Measurements from ENCODE around the gene MYRIP.

Gene MYRIP

DNA sequence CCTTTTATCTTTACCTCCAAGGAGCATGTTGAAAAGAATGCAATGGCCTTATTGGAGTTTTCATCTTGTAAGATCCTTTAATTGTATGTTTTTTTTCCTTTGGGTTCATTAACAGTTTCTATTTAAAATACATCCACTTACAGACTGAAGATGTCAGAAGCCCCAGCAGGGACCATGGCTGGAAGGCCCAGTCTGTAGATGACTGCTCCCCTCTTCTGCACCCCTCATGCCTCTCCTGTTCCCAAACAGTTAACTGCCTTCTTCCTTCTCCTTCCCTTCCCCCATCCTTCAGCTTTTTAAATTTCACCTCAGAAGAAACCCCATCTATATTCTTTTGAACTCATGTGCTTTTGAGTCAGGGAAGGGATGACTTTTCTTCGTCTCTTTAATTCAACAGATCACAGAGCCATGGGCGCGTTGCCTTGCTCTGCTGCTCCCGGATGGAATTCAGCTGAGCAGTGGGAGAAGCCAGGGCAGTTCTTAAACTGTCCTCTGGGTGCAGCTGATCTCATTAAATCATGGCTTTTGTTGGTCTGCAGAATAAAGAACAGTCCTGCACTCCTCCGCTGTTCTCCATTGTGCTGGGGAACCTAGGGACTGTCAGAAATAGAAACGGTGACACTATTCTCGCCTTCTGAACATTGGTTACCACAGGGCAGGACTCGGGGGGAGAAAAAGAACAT, 428.6 kb downstream of the MYRIP start:
- H3K27ac ChIP-seq, result no peak overlapping the region
- TF ChIP-seq, protein P1, sequence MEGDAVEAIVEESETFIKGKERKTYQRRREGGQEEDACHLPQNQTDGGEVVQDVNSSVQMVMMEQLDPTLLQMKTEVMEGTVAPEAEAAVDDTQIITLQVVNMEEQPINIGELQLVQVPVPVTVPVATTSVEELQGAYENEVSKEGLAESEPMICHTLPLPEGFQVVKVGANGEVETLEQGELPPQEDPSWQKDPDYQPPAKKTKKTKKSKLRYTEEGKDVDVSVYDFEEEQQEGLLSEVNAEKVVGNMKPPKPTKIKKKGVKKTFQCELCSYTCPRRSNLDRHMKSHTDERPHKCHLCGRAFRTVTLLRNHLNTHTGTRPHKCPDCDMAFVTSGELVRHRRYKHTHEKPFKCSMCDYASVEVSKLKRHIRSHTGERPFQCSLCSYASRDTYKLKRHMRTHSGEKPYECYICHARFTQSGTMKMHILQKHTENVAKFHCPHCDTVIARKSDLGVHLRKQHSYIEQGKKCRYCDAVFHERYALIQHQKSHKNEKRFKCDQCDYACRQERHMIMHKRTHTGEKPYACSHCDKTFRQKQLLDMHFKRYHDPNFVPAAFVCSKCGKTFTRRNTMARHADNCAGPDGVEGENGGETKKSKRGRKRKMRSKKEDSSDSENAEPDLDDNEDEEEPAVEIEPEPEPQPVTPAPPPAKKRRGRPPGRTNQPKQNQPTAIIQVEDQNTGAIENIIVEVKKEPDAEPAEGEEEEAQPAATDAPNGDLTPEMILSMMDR (conservative IDR thresholded peaks at IDR 0.05), result no peak; the same call in none of the 2 replicates
- TF ChIP-seq ZFX (IDR thresholded peaks at IDR 0.05), result no peak

DNA sequence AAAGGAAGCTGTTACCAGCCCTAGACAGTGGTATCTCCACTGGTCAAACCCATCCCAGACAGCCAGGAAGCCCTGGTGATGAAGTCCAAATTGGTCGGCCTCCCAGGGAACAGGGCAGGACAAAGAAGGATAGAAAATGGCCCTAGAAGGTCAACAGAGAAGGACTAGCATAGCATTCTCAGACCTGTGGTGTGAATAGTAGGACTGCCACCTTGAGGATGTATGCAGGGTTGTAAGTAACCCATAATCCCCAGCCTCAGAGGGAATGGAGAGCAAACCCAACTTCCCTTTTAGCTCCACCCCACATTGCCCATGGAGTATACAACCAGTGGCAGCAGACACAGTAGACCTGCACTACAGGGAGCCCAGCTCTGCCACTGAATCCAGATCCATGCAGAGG, 431.5 kb downstream of the MYRIP start:
- no peak overlapping the region for H3K27ac ChIP-seq
- TF ChIP-seq ZFX (IDR thresholded peaks at IDR 0.05), result no peak

DNA sequence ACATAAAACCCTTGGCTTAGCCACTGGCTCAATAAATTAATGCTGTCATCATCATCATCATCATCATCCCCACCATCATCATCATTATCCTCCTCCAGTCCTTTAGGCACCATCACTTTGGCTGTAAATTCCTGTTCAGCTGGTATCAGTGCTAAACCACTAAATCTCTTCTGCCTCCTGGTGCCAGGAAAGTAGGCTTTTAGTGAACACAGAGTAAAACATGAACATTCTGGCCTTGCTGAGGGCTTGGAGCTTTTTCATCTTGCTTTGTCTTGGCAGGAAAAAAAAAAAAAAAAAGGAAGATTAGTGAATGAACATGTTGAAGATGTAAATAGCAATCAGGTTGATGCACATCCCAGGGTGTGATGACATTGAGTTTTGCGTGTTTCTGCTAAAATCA, 432.8 kb downstream of the MYRIP start:
- TF ChIP-seq, protein P1 (conservative IDR thresholded peaks at IDR 0.05), result no peak
- TF ChIP-seq ZFX (IDR thresholded peaks at IDR 0.05), result no peak

DNA sequence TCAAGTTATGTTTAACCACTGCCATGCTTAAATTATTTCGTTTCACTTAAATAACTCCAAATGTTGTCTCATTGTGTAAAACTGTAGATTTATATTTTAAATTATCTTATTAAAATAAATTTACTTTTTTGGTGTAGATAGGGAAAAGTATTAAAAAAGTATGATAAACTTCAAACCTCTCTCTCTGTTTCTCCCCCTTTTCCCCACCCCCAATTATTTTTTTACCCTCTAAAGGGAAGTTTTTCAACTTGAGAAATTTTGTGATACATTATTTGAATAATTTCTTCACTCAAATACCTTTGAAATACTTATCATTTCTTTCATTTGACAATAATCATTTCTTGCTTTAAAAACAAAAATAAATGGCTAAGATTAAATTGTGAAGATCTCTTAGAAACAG, 433.2 kb downstream of the MYRIP start:
- no peak overlapping the region for H3K27ac ChIP-seq
- TF ChIP-seq, protein P1 (conservative IDR thresholded peaks at IDR 0.05), result no peak
- no peak for TF ChIP-seq ZFX (IDR thresholded peaks at IDR 0.05)

More for the DNA sequence above, 432.8 kb downstream of the MYRIP start:
- no peak overlapping the region for H3K27ac ChIP-seq

DNA sequence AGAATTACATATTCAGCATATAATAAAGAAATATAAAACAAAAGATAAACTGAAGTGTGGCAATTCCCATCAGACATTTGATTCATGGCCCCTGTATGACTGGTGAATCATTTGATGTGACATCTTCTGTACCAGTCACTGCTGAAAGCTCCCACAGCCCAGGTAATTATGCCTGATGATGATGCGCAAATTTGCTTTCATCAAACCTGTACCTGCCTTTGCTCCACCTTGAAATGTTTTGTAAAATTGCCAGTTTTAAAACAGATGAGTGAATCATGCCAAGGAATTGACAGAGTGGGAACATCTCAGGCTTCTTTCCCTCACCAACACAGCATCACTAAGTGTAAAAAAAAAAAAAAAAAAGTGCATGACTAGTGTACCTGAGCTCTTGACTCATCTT, 433.6 kb downstream of the MYRIP start:
- H3K27ac ChIP-seq, result no peak overlapping the region
- TF ChIP-seq, protein P1 (conservative IDR thresholded peaks at IDR 0.05), result no peak

DNA sequence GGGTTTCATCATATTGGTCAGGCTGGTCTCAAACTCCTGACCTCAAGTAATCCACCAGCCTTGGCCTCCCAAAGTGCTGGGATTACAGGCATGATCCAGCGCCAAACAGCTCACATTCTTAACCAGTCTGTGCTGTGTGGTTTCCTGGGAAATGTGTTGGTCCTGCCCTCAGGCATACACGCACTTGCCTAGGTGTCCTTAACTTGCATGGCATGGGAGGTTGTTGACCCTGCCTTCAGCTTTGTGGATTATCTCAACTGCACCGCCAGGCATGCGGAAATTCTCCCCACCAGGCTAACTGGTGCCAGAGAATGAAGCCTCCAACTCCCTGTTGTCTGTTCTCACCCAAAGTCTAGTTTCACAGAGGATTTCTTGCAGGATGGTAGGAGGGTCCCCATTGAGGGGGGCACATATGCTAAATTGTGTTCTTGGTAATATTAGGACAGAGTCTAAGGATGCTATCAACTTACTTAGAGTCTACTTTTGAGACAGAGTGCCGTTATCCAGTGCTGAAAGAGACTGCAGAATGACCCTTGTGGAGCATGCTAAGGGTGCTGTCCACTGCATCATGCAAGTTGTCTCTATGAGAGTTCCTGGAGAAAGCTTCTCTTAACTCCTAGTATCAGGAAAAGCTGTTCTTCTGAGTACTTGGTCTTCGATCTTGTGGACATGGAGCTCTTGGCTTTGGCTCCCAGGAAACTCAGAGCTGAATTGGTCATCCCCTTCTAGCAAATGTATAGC, 438.5 kb downstream of the MYRIP start:
- H3K27ac ChIP-seq, result no peak overlapping the region
- TF ChIP-seq, protein P1 (conservative IDR thresholded peaks at IDR 0.05), result no peak
- TF ChIP-seq ZFX (IDR thresholded peaks at IDR 0.05), result no peak

DNA sequence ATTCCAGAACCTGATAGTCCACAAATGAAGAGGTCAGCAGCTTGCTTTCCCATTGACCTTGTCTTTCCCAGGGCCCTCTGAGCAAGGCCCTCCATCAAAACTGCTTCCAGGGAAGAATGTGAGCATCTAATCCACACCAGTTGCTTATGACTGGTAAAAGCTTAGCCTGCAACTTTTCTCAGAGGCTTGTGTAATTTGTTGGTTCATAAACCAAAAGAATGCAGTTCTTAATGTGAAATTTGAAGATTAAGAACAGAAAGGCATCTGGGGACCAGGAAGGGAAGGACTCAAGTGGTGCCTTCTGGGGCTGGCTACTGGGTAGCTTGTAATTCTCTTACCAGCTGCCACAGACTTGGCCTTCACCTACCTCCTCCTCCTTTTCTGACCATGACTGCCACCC, 439.2 kb downstream of the MYRIP start:
- H3K27ac ChIP-seq, result no peak overlapping the region
- TF ChIP-seq ZFX (IDR thresholded peaks at IDR 0.05), result no peak
- TF ChIP-seq, protein P1 (conservative IDR thresholded peaks at IDR 0.05), result no peak

All from C4-2B (cell line).